ENCODE data around the gene CKAP5.
"Not testable (repeated sequence)": the region's sequence is repeated elsewhere in the genome, so short reads cannot be mapped to it uniquely, and the experiment has no call there.

Gene CKAP5

DNA sequence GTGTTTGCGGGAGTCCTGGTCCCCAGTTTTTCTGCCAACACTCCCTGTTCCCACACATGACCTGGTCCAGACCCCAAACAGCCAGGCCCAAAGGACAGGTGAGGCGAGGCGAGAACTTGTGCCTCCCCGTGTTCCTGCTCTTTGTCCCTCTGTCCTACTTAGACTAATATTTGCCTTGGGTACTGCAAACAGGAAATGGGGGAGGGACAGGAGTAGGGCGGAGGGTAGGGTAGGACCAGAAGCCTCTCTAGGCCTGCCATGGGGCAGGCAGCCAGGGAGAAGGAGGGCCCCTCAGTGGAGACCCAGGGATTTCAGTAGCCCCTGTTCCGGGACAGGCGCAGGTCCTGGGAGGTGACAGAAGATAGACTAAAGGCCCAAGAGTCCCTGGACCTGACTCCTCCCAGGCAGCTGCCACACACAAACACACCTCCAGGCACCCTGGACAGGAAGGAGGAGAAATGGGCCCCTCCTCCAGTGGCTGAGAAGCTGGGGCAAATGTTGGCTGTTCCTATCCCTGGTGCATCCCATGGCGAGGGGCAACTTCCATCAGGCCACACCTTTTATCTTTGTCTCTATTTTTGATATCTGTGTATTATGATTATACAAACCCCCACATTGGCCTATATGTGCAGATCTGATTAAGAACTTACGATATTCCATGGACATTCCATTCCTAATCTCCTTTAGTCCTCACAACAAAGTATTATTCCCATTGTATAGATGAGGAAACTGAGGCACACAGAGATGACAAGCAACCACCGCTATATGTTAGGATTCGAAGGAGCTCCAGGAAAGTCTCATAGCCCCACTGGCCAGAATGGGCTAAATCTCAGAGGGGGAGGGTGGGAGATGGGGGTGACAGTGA is 127.7 kb downstream of the CKAP5 start:
- no peaks in the 10 kb centered on the region for H3K36me3 Mint-ChIP-seq
- H3K9me3 Mint-ChIP-seq (ENCODE audit: low read depth), result no peaks in the 10 kb centered on the region
- H3K27me3 Mint-ChIP-seq, result no peaks in the 10 kb centered on the region
- no peak overlapping the region for H3K4me3 Mint-ChIP-seq
- peaks cover 2% of the 10 kb centered on the region for H3K4me1 Mint-ChIP-seq (ENCODE audit: low read depth)
- H3K27ac Mint-ChIP-seq, result no peak overlapping the region

DNA sequence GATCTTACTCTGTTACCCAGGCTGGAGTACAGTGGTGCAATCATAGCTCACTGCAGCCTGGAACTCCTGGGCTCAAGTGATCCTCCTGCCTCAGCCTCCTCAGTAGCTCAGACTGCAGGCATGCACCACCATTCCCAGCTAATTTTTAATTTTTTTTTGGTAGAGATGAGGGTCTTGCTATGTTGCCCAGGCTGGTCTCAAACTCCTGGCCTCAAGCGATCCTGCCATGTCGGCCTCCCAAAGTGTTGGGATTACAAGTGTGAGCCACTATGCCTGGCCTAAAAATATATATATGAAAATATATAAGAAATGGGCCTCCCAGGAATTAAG is 128.3 kb downstream of the CKAP5 start:
- H3K27me3 Mint-ChIP-seq; H3K4me3 Mint-ChIP-seq; H3K27ac Mint-ChIP-seq; H3K4me1 Mint-ChIP-seq (ENCODE audit: low read depth); H3K36me3 Mint-ChIP-seq; H3K9me3 Mint-ChIP-seq (ENCODE audit: low read depth): not testable (repeated sequence)

DNA sequence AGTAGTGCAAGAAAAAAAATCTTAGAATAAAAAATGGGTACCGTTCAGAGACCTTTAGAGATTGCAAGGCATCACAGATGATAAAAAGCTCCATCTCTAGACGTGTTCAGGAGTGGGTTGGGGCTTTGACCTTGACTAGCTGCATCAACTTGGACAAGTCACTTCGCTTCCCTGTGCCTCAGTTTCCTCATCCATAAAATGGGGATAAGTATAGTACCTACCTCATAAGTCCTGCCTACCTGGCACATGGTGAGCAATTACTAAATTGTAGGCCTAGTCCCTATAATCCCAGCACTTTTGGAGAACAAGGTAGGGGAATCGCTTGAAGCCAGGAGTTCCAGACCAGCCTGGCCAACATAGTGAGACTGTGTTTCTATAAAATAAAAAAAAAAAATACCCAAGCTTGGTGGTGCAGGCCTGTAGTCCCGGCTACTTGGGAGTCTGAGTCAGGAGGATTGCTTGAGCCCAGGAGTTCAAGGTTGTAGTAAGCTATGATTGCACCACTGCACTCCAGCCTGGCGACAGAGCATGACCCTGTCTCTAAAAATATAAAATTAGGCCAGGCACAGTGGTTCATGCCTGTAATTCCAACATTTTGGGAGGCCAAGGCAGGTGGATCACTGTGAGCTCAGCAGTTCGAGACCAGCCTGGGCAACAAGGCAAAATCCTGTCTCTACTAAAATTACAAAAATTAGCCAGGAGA is 133.1 kb downstream of the CKAP5 start:
- no peaks in the 10 kb centered on the region for H3K36me3 Mint-ChIP-seq
- H3K4me3 Mint-ChIP-seq, result no peak overlapping the region
- H3K27ac Mint-ChIP-seq, result no peak overlapping the region
- no peaks in the 10 kb centered on the region for H3K9me3 Mint-ChIP-seq (ENCODE audit: low read depth)
- H3K27me3 Mint-ChIP-seq, result no peaks in the 10 kb centered on the region
- peaks cover under 1% of the 10 kb centered on the region for H3K4me1 Mint-ChIP-seq (ENCODE audit: low read depth)

DNA sequence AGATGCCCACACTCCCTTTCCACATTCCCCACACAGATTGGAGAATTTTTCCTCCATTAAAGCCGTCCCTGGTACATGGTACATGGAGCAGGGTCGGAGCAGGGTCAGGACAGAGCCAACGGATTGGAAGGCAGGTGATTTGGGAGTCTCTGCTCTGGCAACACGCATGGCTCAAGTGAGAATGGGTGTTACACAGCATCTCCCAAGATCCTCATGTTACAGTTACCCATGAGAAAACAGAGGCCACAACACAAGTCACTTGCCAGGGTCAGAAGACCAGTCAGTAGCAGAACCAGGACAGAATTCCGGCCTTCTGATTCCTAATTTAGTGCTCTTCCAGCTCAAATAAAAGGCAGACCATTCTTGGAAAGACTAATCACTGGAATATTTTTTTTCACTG is 134.8 kb downstream of the CKAP5 start:
- Mint-ChIP-seq H3K27ac (no peak overlapping the region), H3K9me3 (ENCODE audit: low read depth) (no peaks in the 10 kb centered on the region), H3K4me3 (no peak overlapping the region), H3K4me1 (ENCODE audit: low read depth) (peaks cover 6% of the 10 kb centered on the region), H3K36me3 (peaks cover 4% of the 10 kb centered on the region), H3K27me3 (no peaks in the 10 kb centered on the region)

DNA sequence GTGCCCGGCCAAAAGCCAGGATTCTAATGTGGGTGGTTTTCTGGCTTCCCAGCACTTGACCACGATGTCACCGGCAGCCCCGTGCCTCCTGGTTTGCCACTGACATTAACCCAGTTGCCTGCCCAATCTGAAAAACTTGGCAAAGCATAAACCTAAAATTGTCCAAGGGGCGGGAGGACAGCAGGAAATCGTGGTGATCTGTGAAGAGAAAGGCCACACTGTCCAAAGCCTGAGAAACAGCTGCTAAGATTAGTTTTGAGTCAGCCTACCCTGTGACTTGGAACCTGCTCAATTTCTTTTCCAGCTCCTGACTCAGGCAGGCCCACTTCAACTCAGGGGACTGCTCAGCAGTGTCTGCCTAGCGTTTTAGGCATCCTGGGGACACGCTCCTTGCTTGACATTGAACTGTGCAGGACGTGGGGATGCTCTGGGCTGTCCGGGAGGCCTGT is 135.2 kb downstream of the CKAP5 start:
- H3K36me3 Mint-ChIP-seq, result peaks cover 4% of the 10 kb centered on the region
- H3K9me3 Mint-ChIP-seq (ENCODE audit: low read depth), result no peaks in the 10 kb centered on the region
- no peak overlapping the region for H3K4me3 Mint-ChIP-seq
- peaks cover 6% of the 10 kb centered on the region for H3K4me1 Mint-ChIP-seq (ENCODE audit: low read depth)
- H3K27me3 Mint-ChIP-seq, result no peaks in the 10 kb centered on the region
- no peak overlapping the region for H3K27ac Mint-ChIP-seq

DNA sequence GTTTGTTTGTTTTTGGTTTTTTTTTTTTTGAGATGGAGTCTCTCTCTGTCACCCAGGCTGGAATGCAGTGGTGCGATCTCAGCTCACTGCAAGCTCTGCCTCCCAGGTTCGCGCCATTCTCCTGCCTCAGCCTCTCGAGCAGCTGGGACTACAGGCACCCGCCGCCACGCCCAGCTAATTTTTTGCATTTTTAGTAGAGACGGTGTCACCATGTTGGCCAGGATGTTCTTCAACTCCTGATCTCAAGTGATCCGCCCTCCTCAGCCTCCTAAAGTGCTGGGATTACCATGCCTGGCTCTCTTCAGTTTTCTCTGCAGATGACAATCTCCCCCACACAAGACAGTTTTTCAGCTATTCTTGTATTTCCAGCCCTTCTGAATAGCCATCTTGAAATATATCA is 136.7 kb downstream of the CKAP5 start:
- not testable (repeated sequence) for H3K4me3 Mint-ChIP-seq

DNA sequence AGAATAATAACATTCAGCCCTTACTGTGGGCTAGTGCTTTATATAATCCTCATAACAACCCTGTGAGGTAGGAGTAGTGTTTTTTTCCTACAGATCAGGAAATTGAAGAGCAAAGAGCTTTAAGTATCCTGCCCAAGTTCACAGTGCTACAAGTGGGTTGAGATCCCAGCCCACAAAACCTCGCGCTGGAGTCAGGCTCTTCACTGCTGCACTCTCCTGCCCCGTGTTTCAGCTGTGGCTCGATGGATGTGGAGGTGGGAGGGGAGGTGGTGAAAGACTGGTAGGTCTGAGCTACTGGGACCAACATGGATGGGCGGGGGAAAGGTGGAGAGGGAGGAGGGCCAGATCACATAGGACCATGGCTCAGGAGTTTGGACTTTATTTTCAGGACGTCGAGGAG is 139.2 kb downstream of the CKAP5 start:
- Mint-ChIP-seq H3K27me3 (no peaks in the 10 kb centered on the region), H3K4me3 (no peak overlapping the region), H3K9me3 (ENCODE audit: low read depth) (no peaks in the 10 kb centered on the region), H3K27ac (no peak overlapping the region), H3K36me3 (peaks cover 6% of the 10 kb centered on the region), H3K4me1 (ENCODE audit: low read depth) (peaks cover 20% of the 10 kb centered on the region)

More for the DNA sequence above, 136.7 kb downstream of the CKAP5 start:
- H3K9me3 Mint-ChIP-seq (ENCODE audit: low read depth); H3K27me3 Mint-ChIP-seq; H3K36me3 Mint-ChIP-seq; H3K4me1 Mint-ChIP-seq (ENCODE audit: low read depth); H3K27ac Mint-ChIP-seq: not testable (repeated sequence)

DNA sequence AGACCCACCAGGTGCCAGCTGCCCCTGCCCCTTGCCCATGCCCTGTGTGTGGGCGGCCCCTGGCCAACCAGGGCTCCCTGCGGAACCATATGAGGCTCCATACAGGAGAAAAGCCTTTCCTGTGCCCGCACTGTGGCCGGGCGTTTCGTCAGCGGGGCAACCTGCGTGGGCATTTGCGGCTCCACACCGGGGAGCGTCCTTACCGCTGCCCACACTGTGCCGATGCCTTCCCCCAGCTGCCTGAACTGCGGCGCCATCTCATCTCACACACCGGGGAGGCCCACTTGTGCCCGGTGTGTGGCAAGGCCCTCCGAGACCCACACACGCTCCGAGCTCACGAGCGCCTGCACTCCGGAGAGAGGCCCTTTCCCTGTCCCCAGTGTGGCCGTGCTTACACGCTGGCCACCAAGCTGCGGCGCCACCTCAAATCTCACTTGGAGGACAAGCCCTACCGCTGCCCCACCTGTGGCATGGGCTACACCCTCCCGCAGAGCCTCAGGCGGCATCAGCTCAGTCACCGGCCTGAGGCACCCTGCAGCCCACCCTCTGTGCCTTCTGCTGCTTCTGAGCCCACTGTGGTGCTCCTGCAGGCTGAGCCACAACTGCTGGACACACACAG is 140.9 kb downstream of the CKAP5 start:
- Mint-ChIP-seq H3K9me3 (ENCODE audit: low read depth) (no peaks in the 10 kb centered on the region), H3K27ac (no peak overlapping the region), H3K4me1 (ENCODE audit: low read depth) (peaks cover 29% of the 10 kb centered on the region), H3K36me3 (peaks cover 9% of the 10 kb centered on the region), H3K4me3 (no peak overlapping the region), H3K27me3 (no peaks in the 10 kb centered on the region)

DNA sequence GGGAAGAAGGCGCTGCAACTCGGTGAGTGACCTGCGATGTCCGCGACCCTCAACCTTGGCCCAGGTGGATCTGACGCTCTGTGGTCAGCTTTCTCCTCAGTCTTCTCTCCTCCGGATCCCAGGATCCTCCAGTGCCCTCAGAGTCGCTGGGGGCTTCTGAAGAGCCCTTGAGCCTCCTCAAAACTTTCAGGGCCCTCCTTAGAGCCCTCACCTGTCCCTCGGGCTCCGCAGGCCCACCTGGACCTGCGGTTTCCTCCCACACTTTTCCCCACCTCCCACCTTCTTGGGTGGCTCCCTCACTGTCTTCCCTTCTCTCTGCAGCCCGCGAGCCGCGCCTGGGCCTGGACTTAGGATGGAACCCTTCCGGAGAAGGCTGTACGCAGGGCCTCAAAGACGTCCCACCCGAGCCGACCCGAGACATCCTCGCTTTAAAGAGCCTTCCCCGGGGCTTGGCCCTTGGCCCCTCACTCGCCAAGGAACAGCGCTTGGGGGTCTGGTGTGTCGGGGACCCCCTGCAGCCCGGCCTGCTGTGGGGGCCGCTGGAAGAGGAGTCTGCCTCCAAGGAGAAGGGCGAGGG is 144.9 kb downstream of the CKAP5 start:
- Mint-ChIP-seq H3K27ac (peak overlapping the region; percentile 99), H3K27me3 (no peaks in the 10 kb centered on the region), H3K36me3 (peaks cover 5% of the 10 kb centered on the region), H3K4me3 (peak overlapping the region; percentile 99), H3K9me3 (ENCODE audit: low read depth) (no peaks in the 10 kb centered on the region), H3K4me1 (ENCODE audit: low read depth) (peaks cover 50% of the 10 kb centered on the region)

DNA sequence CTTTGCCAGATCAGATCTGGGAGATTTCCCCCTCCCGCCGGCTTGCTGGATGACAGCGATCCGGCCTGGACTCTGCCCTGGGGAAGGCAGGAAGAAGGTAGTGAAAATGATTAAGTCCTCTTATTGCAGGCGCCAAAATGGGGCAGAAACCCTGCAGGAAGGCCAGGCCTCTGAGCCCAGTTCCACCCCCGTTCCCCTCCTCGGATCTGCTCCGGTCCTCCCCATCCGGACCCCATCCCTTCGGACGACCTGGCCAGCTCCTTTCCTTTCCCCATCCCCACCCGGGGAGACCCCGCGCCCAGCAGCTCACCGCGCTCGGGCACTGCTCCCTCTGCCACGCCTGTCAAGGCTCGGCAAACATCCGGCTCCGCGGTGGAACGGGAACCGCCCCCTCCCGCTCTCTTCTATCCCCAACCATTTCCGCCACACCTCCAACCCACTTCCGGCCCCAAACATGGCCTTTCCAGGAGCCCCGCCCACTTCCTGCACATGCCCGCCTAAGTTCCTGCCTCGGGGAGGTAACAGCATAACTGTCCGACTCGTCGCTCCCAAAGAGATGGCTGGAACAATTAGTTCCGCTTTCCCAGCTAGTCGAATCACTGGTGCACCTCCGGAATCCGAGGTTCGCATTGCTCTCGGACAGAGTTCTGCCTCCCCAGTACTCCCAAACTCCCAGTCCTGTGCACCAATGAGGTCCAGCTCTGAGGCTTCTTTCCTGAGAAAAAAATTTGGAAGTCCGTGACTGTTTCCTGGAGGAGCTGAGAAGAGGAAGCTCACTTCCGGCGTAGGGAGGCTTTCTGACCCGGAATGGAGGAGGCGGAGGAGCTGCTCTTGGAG is 145.6 kb downstream of the CKAP5 start, which contains the start of the genes ARHGAP1 and ZNF408:
TSS of gene ARHGAP1 (minus strand) at position 379 of the 837 bp plus-strand sequence. CDS start 4,512 bp downstream, outside the sequence.
TSS of gene ZNF408 (plus strand) at position 791 of the 837 bp plus-strand sequence. CDS start at position 808, 17 bp downstream.
- no peaks in the 10 kb centered on the region for H3K9me3 Mint-ChIP-seq (ENCODE audit: low read depth)
- peaks cover 5% of the 10 kb centered on the region for H3K36me3 Mint-ChIP-seq
- H3K4me3 Mint-ChIP-seq, result peak within 1 kb of the TSS; percentile 99
- H3K27ac Mint-ChIP-seq, result peak within 1 kb of the TSS; percentile 99
- no peaks in the 10 kb centered on the region for H3K27me3 Mint-ChIP-seq
- peaks cover 54% of the 10 kb centered on the region for H3K4me1 Mint-ChIP-seq (ENCODE audit: low read depth)

DNA sequence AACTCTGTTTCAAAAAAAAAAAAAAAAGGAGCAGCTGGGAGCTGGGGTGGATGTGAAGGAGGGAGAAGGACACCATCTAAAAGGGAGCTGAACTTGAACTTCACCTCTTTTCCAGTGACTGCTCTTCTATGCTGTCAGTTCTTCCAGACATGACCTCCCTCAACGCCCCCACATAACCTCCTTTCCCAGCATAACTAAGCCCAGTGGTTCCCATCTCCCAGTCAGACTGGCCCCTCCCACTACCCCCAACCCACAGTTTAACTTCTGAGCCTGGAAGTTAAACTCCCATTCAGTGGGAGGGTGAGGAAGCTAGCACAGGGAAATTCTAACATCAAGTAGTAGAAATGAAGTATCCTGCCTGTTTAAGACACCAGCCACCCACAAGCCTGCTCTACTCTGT is 147.5 kb downstream of the CKAP5 start:
- H3K27ac Mint-ChIP-seq, result peak overlapping the region; percentile 50
- H3K36me3 Mint-ChIP-seq, result peaks cover 5% of the 10 kb centered on the region
- peaks cover 56% of the 10 kb centered on the region for H3K4me1 Mint-ChIP-seq (ENCODE audit: low read depth)
- H3K9me3 Mint-ChIP-seq (ENCODE audit: low read depth), result no peaks in the 10 kb centered on the region
- H3K27me3 Mint-ChIP-seq, result no peaks in the 10 kb centered on the region
- H3K4me3 Mint-ChIP-seq, result peak overlapping the region; percentile 99

DNA sequence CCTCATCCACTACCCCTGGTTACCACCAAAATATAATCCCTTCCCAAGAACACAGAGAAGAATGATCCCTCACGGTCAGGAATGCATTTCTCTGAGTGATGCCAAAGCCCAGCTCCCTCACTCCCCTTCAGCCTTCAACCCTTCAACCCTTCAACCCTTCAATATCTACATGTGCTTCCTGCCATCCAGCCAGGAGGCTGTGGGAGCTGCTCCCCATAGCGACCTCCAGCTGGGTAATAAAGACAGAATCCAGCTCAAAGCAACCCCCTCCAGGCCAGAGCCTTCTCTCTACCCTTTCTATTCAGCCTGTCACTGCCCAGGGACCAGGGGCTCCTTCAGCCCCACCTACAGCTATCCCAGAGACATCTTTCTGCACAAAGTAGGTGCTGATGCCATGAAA is 148.4 kb downstream of the CKAP5 start:
- Mint-ChIP-seq H3K27me3 (no peaks in the 10 kb centered on the region), H3K4me1 (ENCODE audit: low read depth) (peaks cover 49% of the 10 kb centered on the region), H3K9me3 (ENCODE audit: low read depth) (no peaks in the 10 kb centered on the region), H3K27ac (peak overlapping the region; percentile 83), H3K36me3 (peaks cover 5% of the 10 kb centered on the region), H3K4me3 (peak overlapping the region; percentile 51)

DNA sequence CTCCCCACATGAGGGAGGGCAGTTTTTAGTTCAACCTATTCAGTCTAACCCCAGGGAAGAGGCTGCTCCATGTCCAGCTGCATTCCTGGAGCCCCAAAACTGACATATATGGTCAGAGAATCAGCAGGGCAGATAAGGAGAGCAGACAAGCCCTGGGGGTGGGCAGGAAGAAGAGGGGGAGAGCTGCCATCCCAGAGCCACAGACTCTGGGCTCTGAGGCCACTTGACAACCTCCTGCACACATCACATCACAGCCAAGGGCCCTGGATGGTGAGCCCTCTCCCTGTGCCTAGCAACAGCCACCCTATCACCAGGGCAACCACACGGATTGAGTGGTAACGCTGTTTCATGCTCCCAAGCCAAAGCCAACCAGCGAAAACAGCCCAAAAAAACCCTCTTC is 148.8 kb downstream of the CKAP5 start:
- Mint-ChIP-seq H3K27ac (peak overlapping the region; percentile 83), H3K36me3 (peaks cover 3% of the 10 kb centered on the region)

DNA sequence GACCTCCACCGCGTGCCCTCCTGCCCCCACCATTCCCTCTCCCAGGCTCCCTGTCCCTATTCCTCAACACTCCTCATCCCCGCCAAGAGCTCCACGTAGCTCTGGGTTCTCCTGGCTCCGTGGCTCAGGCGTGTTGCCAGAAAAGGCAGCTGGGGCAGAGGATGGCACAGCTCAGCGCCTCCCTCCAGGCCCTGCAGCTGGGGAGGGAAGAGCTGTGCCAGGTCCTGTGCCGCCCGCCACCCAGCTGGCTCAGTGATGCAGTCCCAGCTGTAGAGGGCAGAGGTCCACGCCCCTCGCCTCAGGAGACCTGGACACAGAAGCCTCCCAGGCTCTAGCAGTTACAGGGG is 149.9 kb downstream of the CKAP5 start:
- peak overlapping the region; percentile 7 for H3K4me3 Mint-ChIP-seq
- no peaks in the 10 kb centered on the region for H3K36me3 Mint-ChIP-seq
- H3K27me3 Mint-ChIP-seq, result no peaks in the 10 kb centered on the region

More for the DNA sequence above, 148.8 kb downstream of the CKAP5 start:
- Mint-ChIP-seq H3K4me1 (ENCODE audit: low read depth) (peaks cover 45% of the 10 kb centered on the region), H3K27me3 (no peaks in the 10 kb centered on the region), H3K4me3 (peak overlapping the region; percentile 51), H3K9me3 (ENCODE audit: low read depth) (no peaks in the 10 kb centered on the region)

More for the DNA sequence above, 149.9 kb downstream of the CKAP5 start:
- Mint-ChIP-seq H3K4me1 (ENCODE audit: low read depth) (peaks cover 37% of the 10 kb centered on the region), H3K9me3 (ENCODE audit: low read depth) (no peaks in the 10 kb centered on the region), H3K27ac (no peak overlapping the region)
